Limb (tissue), 2 donors: Measurements from ENCODE around the gene PLXNB2.
A peak's percentile ranks its signal among the peaks of the same experiment; 100 is the strongest.
"Not testable (repeated sequence)": the region's sequence is repeated elsewhere in the genome, so short reads cannot be mapped to it uniquely, and the experiment has no call there.

Experiments used
- DNase-seq, 2 donors: peaks; one replicate each; pipeline ENCODE4 v3.0.0-alpha.2; 2016; ENCODE audit errors: extremely low spot score in 2 of 2

PLXNB2 gene

GRCh38 chr22:50326956-50327710 lies 19.7 kb upstream of the PLXNB2 start, which contains the start of gene DENND6B:
TSS of gene DENND6B (minus strand) at chr22:50327012. CDS start at chr22:50326988, 24 bp downstream.
- DNase-seq: peak; percentile 92 to 93

GRCh38 chr22:50326225-50326955 lies 18.9 kb upstream of the PLXNB2 start:
- no peak for DNase-seq

- DNase-seq: no peak
Measured at GRCh38 chr22:50325444-50326224, 18.2 kb upstream of the PLXNB2 start.

- DNase-seq: no peak
Measured at GRCh38 chr22:50323900-50324299, 16.5 kb upstream of the PLXNB2 start.

GRCh38 chr22:50322382-50323104 lies 15.1 kb upstream of the PLXNB2 start:
- not testable (repeated sequence) for DNase-seq

- no peak for DNase-seq
Measured at GRCh38 chr22:50320671-50321325, 13.4 kb upstream of the PLXNB2 start.

GRCh38 chr22:50320116-50320515 lies 12.7 kb upstream of the PLXNB2 start:
- DNase-seq: no peak

- no peak for DNase-seq
Measured at GRCh38 chr22:50319503-50319951, 12.1 kb upstream of the PLXNB2 start.

- DNase-seq: no peak
Measured at GRCh38 chr22:50318698-50319411, 11.4 kb upstream of the PLXNB2 start.

- no peak for DNase-seq
Measured at GRCh38 chr22:50318356-50318697, 10.9 kb upstream of the PLXNB2 start.

- no peak for DNase-seq
Measured at GRCh38 chr22:50317674-50318073, 10.2 kb upstream of the PLXNB2 start.

- no peak for DNase-seq
Measured at GRCh38 chr22:50317178-50317577, 9.7 kb upstream of the PLXNB2 start.

GRCh38 chr22:50316114-50317065 lies 8.9 kb upstream of the PLXNB2 start:
- no peak for DNase-seq

GRCh38 chr22:50315289-50316113 lies 8.1 kb upstream of the PLXNB2 start:
- DNase-seq: no peak

- DNase-seq: no peak
Measured at GRCh38 chr22:50314455-50315288, 7.2 kb upstream of the PLXNB2 start.

GRCh38 chr22:50314081-50314454 lies 6.6 kb upstream of the PLXNB2 start:
- no peak for DNase-seq

- DNase-seq: no peak
Measured at GRCh38 chr22:50313600-50313999, 6.2 kb upstream of the PLXNB2 start.
